ENCODE data around the gene SERPINF2.
"Not testable (repeated sequence)": the region's sequence is repeated elsewhere in the genome, so short reads cannot be mapped to it uniquely, and the experiment has no call there.

SERPINF2 gene

DNA sequence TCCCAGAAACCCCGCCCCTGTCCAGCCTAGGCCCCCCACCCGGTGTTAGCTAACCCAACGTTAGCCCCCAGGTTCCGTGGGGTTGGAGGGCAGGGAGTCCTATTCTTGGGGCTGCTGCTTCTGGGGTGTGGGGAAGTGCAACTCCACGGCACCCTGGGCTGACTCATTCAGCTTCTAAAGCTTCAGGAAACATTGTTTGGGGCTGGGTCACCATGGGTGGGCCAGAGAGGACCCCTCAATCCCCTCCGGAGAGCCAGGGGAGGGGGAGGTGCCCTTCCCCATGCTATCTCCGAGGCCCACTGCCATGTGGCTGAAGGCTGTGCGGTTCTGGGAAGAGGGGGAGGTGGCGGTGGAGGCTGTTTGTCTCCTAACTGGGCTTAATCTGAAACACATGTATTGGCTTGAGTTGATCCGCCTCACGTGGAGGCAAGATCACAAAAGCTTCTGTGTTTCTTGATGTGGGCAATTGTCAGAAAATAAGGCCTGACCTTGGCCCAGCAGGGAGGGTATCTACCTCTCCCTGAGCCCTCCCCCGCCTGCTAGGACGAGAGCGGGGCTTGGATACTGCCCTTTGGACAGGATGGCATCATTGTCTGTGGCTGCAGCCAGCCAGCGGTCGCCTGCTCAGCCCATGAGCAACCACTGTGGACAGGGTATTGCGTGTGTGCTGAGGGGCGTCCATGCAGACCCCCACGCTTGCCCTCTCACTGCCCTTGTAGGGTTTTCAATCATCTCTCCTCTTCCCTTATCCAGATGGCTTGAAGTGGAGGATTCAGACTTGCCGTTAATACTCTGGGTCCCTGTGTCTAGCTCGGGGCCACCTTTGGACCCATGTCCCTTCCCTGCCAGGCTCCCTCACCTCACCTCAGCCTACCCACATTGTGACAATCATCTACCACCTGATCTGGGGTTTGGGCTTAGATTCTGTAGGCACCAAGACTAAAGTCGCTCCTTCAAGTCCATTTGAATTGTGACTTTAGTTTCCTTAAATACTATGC lies 20.5 kb downstream of the SERPINF2 start:
- DNase-seq (ENCODE audit: low read depth), result peak; percentile 59

DNA sequence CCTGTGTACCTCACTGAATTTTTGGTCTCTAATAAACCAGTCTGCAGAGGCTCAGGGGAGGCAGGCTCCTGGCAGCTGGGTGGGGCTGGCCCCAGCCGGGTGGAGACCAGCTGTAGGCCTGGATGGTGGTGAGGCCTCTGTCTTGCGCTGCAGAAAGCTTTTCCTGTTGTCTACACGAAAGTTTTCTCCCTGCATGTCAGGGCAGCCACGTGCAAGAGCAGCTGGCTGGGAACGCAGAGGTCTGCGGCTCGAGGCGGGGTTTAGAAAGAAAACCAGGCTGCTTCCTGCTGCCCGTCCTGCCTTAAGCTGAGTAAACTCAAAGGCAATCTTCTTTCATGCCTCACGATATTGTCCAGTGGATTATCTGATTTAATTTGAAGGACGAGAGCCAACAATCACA lies 21.6 kb downstream of the SERPINF2 start:
- peak; percentile 76 for DNase-seq (ENCODE audit: low read depth)

DNA sequence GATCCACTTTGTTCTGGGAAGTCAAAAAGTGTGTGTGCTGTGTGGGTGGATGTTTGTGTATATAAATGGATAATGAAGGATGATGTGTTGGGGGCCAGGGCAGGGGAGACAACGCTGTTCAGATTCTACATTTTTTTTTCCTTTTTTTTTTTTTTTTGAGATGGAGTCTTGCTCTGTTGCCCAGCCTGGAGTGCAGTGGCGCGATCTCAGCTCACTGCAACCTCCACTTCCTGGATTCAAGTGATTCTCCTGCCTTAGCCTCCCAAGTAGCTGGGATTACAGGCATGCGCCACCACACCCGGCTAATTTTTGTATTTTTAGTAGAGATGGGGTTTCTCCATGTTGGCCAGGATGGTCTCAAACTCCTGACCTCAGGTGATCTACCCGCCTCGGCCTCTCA lies 22.0 kb downstream of the SERPINF2 start:
- DNase-seq (ENCODE audit: low read depth), result not testable (repeated sequence)

DNA sequence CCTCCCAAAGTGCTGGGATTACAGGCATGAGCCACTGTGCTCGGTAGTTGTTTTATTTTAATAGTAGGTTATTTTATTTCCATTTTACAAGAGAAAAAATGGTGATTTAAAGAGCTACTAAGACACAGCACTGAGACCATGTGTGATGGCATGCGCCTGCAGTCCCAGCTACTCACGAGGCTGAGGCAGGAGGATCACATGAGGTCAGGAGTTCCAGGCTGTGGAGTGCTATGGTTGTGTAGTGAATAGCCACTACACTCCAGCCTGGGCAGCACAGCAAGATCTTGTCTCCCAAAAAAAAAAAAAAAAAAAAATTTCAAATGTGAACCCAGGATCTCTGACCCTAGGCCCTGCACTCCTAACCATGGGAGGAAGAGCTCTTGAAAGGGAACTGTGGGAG lies 22.9 kb downstream of the SERPINF2 start:
- DNase-seq (ENCODE audit: low read depth), result no peak

DNA sequence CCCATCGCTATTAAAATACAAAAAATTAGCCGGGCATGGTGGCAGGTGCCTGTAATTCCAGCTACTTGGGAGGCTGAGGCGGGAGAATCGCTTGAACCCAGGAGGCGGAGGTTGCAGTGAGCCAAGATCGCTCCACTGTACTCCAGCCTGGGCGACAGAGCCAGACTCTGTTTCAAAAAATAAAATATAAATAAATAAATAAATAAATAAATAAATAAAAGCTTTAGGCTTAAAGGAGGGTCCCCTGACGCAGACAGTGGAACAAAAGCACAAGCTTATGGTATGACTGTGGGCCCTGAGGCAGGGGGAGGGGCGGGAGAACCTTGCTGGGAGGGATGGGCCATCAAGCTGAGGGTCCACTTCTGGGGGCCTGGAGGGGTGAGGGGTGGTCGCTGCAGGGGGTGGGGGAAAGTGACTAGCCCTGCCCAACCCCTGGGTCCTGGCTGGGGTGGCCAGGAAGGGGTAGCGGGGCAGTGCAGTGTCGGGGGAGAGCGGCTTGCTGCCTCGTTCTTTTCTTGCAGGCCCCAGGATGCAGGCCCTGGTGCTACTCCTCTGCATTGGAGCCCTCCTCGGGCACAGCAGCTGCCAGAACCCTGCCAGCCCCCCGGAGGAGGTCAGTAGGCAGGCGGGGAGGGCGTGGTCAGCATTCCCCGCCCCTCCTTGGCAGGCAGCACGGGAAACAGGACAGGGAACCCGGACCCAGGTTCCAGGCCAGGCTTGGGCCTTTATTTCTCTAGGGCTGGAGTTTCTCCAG lies 23.9 kb downstream of the SERPINF2 start:
- no peak for DNase-seq (ENCODE audit: low read depth)

DNA sequence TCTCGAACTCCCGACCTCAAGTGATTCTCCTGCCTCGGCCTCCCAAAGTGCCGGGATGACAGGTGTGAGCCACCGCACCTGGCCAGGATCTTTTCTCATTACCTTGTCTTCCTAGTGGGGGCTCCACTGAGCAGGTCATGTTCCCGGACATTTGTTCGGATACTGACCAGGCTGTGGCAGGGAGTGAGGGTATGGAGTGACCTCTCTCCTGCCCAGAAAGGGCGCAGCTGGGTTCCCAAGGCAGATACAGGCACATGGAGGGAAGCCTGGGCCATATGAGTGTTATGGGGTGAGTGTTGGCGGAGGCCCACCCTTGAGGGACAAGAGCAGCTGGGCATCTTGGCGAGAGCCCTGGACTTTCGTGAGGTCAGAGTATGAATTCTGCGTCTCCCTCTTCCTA lies 24.7 kb downstream of the SERPINF2 start:
- DNase-seq (ENCODE audit: low read depth), result no peak

DNA sequence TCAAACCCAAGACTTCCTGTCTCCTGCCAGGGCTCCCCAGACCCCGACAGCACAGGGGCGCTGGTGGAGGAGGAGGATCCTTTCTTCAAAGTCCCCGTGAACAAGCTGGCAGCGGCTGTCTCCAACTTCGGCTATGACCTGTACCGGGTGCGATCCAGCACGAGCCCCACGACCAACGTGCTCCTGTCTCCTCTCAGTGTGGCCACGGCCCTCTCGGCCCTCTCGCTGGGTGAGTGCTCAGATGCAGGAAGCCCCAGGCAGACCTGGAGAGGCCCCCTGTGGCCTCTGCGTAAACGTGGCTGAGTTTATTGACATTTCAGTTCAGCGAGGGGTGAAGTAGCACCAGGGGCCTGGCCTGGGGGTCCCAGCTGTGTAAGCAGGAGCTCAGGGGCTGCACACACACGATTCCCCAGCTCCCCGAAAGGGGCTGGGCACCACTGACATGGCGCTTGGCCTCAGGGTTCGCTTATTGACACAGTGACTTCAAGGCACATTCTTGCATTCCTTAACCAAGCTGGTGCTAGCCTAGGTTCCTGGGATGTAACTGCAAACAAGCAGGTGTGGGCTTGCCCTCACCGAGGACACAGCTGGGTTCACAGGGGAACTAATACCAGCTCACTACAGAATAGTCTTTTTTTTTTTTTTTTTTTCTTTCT lies 27.3 kb downstream of the SERPINF2 start:
- no peak for DNase-seq (ENCODE audit: low read depth)

DNA sequence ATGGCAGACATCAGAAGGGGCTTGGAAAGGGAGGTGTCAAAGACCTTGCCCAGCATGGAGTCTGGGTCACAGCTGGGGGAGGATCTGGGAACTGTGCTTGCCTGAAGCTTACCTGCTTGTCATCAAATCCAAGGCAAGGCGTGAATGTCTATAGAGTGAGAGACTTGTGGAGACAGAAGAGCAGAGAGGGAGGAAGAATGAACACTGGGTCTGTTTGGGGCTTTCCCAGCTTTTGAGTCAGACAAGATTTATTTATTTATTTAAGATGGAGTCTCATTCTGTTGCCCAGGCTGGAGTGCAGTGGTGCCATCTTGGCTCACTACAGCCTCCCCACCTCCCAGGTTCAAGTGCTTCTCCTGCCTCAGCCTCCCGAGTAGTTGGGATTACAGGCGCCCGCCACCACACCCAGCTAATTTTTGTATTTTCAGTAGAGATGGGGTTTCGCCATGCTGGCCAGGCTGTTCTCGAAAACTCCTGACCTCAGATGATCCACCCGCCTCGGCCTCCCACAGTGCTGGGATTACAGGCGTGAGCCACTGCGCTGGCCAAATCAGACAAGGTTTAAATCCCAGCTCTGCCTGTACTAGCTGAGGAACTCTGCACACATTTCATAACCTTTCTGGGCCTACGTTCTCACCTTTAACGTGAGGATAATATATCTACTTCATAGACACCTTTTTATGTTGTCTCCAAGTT lies 30.5 kb downstream of the SERPINF2 start:
- DNase-seq (ENCODE audit: low read depth), result not testable (repeated sequence)

DNA sequence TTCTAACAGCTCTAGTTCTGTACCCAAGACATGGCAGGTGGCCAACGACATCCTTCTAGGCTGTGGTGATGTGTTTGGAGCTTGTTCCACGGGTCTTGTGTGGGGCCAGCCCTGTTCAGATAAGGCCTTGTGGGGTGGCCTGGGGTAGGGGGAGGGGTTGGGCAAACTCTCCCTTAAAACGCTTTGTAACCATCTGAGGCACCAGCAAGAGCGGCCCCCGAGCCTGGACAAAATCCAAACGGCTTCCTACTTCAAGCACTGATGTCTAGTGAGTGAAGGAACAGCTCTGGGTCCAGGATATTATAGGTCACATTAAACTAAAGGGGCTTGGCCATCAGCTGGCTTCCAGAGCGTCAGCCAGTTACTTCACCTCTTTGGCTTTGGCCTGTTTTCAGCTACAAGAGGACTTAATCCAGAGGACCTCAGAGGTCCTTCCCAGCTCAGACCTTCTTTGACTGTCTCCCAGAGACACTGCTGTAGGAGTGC lies 31.1 kb downstream of the SERPINF2 start:
- DNase-seq (ENCODE audit: low read depth), result no peak

DNA sequence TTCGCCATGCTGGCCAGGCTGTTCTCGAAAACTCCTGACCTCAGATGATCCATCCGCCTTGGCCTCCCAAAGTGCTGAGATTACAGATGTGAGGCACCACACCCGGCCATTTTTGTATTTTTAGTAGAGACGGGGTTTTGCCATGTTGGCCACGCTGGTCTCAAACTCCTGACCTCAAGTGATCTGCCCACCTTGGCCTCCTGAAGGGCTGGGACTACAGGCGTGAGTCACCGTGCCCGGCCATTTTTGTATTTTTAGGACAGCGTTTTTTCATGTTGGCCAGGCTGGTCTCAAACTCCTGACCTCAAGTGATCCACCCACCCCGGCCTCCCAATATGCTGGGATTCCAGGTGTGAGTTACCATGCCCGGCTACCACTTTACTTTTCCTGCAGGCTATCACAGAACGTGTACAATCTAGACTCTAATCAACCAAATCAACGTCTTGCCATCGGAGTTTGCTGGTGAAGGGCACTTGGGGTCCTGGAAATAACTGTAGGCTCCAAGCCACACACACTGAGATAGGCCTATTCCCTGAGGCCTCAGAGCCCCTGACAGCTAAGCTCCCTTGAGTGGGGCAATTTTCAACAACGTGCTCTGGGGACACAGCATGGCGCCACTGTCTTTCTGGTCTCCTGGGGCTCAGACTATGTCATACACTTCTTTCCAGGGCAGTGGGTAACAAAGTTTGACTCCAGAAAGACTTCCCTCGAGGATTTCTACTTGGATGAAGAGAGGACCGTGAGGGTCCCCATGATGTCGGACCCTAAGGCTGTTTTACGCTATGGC lies 31.9 kb downstream of the SERPINF2 start:
- no peak for DNase-seq (ENCODE audit: low read depth)

DNA sequence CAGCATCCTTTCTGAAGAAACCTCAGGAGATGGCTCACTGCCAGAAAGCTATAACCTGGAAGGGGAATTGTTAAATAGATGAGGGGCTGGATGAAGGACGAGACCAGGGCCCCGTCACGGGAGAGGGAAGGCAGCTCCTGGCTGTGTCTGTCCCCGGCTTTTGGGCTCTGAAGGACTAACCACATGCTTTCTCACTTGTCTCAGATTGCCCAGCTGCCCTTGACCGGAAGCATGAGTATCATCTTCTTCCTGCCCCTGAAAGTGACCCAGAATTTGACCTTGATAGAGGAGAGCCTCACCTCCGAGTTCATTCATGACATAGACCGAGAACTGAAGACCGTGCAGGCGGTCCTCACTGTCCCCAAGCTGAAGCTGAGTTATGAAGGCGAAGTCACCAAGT lies 33.7 kb downstream of the SERPINF2 start:
- DNase-seq (ENCODE audit: low read depth), result no peak

DNA sequence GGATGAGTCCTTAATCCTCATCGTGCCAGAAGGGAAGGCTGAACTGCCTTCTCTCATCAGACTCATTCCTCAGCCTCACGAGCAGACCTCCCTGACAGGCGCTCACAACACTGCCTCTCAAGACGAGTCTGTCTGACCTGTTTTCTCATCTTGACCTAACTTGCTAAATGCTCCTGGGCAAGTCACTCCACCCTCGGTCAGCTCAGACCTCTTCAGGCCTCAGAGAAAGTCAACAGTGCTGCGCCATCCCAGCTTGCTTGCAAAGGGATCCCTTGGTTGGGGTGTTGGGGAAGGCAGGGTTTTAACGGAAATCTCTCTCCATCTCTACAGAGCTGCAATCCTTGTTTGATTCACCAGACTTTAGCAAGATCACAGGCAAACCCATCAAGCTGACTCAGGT lies 34.2 kb downstream of the SERPINF2 start:
- no peak for DNase-seq (ENCODE audit: low read depth)

DNA sequence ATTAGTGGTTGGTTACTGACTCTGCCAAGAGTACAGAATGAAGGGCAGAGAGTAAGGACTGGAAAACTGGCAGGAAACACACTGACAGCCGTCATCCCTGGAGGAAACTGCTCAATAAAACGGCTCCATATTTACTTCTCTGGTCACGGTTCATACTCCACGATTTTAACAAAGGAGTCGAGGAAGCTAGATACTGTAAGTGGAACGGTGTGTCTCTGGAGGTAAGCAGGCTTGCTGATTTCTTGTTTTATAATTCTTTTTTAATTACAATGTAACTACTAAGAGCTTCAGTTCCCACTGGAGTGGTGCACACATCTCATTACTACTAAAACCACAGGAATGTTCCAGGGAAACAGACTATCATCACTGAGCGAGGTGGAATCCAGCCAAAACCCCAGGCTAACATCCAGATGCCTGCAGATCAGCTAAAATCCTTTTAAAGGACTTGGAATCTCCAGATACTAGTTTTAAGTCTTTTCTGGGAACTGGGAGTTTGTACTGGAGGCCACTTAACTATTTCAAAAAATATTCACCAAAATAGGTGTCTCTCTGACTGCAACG lies 37.0 kb downstream of the SERPINF2 start:
- peak; percentile 90 for DNase-seq (ENCODE audit: low read depth)

DNA sequence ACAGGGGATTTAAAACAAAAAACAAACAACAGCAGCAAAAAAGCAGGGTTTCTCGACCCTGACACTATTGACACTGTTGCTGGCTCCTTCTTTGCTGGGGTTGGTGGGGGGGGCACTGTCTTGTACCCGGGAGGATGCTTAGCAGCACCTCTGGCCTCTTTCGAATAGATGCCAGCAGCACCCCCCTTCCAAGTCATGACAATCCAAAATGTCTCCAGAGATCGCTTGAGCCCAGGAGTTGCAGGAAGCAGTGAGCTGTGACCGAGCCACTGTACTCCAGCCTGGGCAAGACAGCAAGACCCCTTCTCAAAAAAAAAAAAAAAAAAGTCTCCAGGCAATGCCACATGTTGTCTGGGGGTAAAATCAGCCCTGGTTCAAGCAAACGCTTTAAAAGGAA lies 39.5 kb downstream of the SERPINF2 start:
- DNase-seq (ENCODE audit: low read depth), result no peak

DNA sequence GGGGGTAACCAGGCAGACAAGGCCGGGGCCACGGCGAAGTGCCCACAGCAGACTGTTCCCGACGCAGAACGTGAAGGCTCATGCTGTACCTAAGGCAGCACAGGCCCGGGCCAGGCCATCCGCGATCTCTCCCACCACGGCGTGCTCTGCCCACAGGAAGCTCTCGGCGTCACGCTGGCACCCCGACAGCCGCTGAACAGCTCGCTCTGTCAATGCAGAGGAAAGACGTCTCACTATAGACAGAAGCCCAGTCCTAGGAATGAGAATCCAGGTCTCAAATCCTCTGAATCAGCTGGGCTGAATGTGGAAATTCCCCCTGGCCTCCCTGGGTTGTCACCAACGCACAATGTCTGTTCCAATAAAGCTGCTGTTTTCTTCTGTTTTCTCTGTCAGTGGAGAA lies 40.6 kb downstream of the SERPINF2 start:
- no peak for DNase-seq (ENCODE audit: low read depth)

DNA sequence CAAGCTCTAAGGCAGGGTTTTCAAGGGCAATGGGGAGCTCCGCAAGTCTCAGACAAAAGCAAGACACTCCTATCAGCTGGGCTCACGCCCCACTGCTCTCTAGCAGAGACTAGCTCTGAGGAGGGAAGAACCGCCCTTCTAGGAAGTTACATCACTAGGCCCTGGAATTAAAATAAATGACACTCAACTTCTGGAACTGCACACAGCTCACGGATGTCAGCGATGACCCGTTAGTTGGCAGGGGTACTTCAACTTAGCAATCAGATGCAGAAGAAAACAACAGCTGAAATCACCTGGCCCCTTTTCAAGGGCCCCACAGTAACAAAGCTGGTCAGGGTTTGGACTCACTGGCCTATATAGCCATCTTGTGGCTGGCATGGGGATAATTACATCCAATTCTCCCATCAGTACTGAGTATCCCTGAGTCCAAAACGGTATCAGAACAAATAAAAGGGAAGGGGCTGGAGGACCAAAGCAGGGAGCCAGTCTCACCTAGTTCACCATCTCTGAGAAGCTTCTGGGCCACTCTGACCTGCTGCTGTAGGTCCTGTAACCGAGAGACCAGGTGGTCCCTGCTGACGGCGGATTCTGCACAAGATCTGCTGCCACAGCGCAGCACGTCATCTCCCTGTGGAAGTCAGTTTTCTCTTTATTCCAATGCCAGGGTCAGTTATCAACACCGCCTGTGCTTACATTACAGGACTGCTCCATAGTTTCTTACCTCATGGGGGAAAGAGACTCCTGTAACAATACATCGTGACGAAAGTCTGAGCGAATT lies 41.4 kb downstream of the SERPINF2 start:
- peak; percentile 88 for DNase-seq (ENCODE audit: low read depth)

DNA sequence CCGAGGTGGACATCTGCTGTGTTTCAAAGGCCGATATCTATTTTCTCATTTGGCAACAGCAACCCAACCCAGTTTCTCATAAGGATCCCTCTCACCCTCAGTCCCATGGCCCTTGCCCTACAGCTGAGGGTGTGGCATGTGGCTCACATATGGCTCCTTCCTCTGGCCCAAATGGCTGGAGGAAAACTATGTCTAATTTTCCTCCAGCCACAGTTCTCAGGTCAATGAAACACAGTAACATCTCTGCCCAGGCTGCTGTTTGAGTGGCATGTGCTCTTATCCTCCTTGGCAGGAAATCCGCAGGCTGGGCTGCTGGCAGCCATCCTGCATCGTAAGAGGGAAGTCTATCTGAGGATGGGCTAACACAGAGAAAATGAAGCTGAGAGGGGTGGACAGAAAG lies 43.3 kb downstream of the SERPINF2 start:
- DNase-seq (ENCODE audit: low read depth), result no peak

DNA sequence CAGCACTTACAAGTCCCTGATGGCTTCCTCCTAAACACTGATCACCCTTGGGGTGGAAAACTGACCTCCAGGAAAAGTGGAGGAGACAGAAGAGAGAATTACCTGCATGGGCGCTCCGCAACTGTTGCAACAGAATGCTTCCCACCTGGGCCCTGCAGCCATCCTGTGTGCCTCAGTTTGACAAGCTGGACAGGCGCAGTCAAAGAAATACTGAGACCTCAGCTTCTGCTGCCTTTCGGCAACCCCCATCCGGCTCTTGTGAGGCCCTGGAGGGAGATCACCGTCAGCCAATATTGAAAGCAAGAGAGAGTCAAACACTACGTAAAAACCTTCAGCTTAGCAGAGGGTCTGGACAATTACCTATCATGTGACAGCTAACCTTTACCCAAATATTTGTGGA lies 44.0 kb downstream of the SERPINF2 start:
- no peak for DNase-seq (ENCODE audit: low read depth)

DNA sequence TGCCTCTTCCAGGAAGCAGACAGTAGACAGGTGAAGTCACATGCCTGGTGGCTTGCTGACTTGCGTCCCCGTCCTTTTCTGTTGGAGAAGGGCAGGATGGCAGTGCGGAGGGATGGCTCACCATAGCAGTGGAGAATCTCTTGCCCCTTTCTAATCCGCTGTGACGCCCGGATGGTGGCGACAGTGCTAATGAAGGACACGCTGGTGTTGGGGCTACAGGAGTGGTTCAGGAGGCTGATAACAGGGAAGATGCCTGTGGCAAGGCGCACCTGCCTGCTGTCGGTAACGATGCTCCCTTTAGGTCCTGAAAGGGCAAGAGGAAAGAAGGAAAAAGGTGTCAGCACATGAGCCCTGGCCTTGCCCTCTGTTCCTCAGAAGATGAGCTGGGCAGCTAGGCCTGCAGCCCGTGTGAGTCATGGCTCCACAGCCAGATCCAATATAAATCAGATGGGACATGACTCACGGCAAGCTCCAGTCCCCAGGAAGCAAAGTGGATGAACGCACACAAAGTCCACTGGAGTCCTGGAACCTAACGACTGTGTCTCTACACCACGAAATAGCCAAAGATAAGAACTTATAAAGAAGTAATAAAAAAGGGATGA lies 44.7 kb downstream of the SERPINF2 start:
- peak; percentile 89 for DNase-seq (ENCODE audit: low read depth)

Data from GM04504 (cell line).